H9 (cell line): ENCODE measurements around the gene LAMC2. TPM values are rescaled to one million over a fixed set of nuclear protein-coding genes. Genes with fewer than 3 reads are reported as not detected.

Source experiments
- DNase-seq: peaks from one replicate; pipeline ENCODE4 v3.0.0-alpha.2; 2017
- H2AFZ ChIP-seq: one replicate; pipeline ENCODE4 v1.6.1; 2013; ENCODE audit warnings: mild to moderate bottlenecking, low read length, control low read depth, moderate library complexity
- H2AK5ac ChIP-seq: 2 replicates; pipeline ENCODE4 v1.6.1; 2013; ENCODE audit warnings: low read length, control low read depth, mixed read lengths; ENCODE audit not compliant: insufficient read length
- H2BK120ac ChIP-seq: one replicate; pipeline ENCODE4 v1.6.1; 2013; ENCODE audit warnings: low read depth, mild to moderate bottlenecking, low read length, control low read depth, inconsistent platforms; ENCODE audit not compliant: poor library complexity, severe bottlenecking
- H2BK12ac ChIP-seq: 2 replicates; pipeline ENCODE4 v1.6.1; 2013; ENCODE audit warnings: low read length, control low read depth, mixed read lengths, low read depth; ENCODE audit not compliant: insufficient read length
- H2BK15ac ChIP-seq: 2 replicates; pipeline ENCODE4 v1.6.1; 2013; ENCODE audit warnings: low read depth, low read length, control low read depth
- H2BK20ac ChIP-seq: one replicate; pipeline ENCODE4 v1.6.1; 2013; ENCODE audit warnings: low read depth, mild to moderate bottlenecking, low read length, control low read depth, inconsistent platforms; ENCODE audit not compliant: poor library complexity, severe bottlenecking
- H2BK5ac ChIP-seq: 2 replicates; pipeline ENCODE4 v1.6.1; 2013; ENCODE audit warnings: low read length, control low read depth, mixed read lengths; ENCODE audit not compliant: insufficient read length
- H3K14ac ChIP-seq: 2 replicates; pipeline ENCODE4 v1.6.1; 2013; ENCODE audit warnings: low read length, control low read depth; ENCODE audit not compliant: insufficient read depth
- H3K18ac ChIP-seq: 2 replicates; pipeline ENCODE4 v1.6.1; 2013; ENCODE audit warnings: low read depth, mild to moderate bottlenecking, mixed read lengths, low read length, control low read depth; ENCODE audit not compliant: insufficient read length
- H3K23ac ChIP-seq: 2 replicates; pipeline ENCODE4 v1.6.1; 2013; ENCODE audit warnings: low read length, control low read depth, mixed read lengths, low read depth; ENCODE audit not compliant: insufficient read length
- H3K23me2 ChIP-seq: 2 replicates; pipeline ENCODE4 v1.6.1; 2013; ENCODE audit warnings: low read depth, mild to moderate bottlenecking, mixed read lengths, low read length, control low read depth; ENCODE audit not compliant: insufficient read length, poor library complexity, severe bottlenecking
- H3K27ac ChIP-seq: 2 replicates; pipeline ENCODE4 v1.5.1; 2013; ENCODE audit warnings: low read length, control low read depth, mixed read lengths, low read depth; ENCODE audit not compliant: insufficient read length
- H3K27me3 ChIP-seq: 2 replicates; pipeline ENCODE4 v1.6.1; 2013; ENCODE audit warnings: low read length, control low read depth, inconsistent platforms; ENCODE audit not compliant: insufficient read depth
- H3K4ac ChIP-seq: 2 replicates; pipeline ENCODE4 v1.6.1; 2013; ENCODE audit warnings: low read depth, mild to moderate bottlenecking, control low read depth, inconsistent platforms, low read length, moderate library complexity
- H3K4me1 ChIP-seq: 2 replicates; pipeline ENCODE4 v1.6.1; 2013; ENCODE audit warnings: low read length, control low read depth, inconsistent platforms; ENCODE audit not compliant: insufficient read depth
- H3K4me2 ChIP-seq: 2 replicates; pipeline ENCODE4 v1.6.1; 2013; ENCODE audit warnings: low read length, control low read depth, mixed read lengths; ENCODE audit not compliant: insufficient read length, insufficient read depth
- H3K56ac ChIP-seq: 2 replicates; pipeline ENCODE4 v1.6.1; 2013; ENCODE audit warnings: low read depth, mild to moderate bottlenecking, mixed read lengths, low read length, control low read depth; ENCODE audit not compliant: insufficient read length
- H3K79me1 ChIP-seq: 2 replicates; pipeline ENCODE4 v1.6.1; 2013; ENCODE audit warnings: low read depth, mild to moderate bottlenecking, moderate library complexity, low read length, control low read depth, inconsistent platforms; ENCODE audit not compliant: insufficient read depth, poor library complexity, severe bottlenecking
- H3K79me2 ChIP-seq: 2 replicates; pipeline ENCODE4 v1.6.1; 2013; ENCODE audit warnings: low read length, control low read depth, inconsistent platforms; ENCODE audit not compliant: insufficient read depth
- H3K9ac ChIP-seq: 2 replicates; pipeline ENCODE4 v1.6.1; 2013; ENCODE audit warnings: low read length, control low read depth, mixed read lengths; ENCODE audit not compliant: insufficient read length; ENCODE audit errors: extremely low read depth
- H3K9me3 ChIP-seq: one replicate; pipeline ENCODE4 v1.6.1; 2013; ENCODE audit warnings: low read depth, low read length, inconsistent platforms; ENCODE audit not compliant: control insufficient read depth
- H3T11ph ChIP-seq: one replicate; pipeline ENCODE4 v1.6.1; 2013; ENCODE audit warnings: mild to moderate bottlenecking, low read length, control low read depth, inconsistent platforms
- H4K20me1 ChIP-seq: one replicate; pipeline ENCODE4 v1.6.1; 2013; ENCODE audit not compliant: control insufficient read depth, insufficient read length, insufficient read depth
- H4K5ac ChIP-seq: 2 replicates; pipeline ENCODE4 v1.6.1; 2013; ENCODE audit warnings: low read depth, mild to moderate bottlenecking, mixed read lengths, low read length, control low read depth; ENCODE audit not compliant: insufficient read length
- H4K8ac ChIP-seq: replicated peaks from 2 replicates; pipeline ENCODE4 v1.6.1; 2013; ENCODE audit warnings: low read length, control low read depth, mixed read lengths, low read depth; ENCODE audit not compliant: insufficient read length
- H4K91ac ChIP-seq: 2 replicates; pipeline ENCODE4 v1.6.1; 2013; ENCODE audit warnings: low read depth, mild to moderate bottlenecking, moderate library complexity, mixed read lengths, low read length, control low read depth; ENCODE audit not compliant: insufficient read length
- H3K27ac Mint-ChIP-seq, 3 experiments: 2 replicates in 2 of 3; 3 replicates in 1 of 3; pipeline ENCODE4 v1.8.0; 2020 to 2021; ENCODE audit warnings: mixed read lengths in 3 of 3, mild to moderate bottlenecking in 1 of 3, moderate library complexity in 1 of 3
- H3K27me3 Mint-ChIP-seq: 2 replicates; pipeline ENCODE4 v1.8.0; 2021; ENCODE audit warnings: low read depth, mild to moderate bottlenecking, moderate library complexity, mixed read lengths
- H3K36me3 Mint-ChIP-seq, 3 experiments: 2 replicates in 2 of 3; 3 replicates in 1 of 3; pipeline ENCODE4 v1.8.0; 2020 to 2021; ENCODE audit warnings: low read depth in 3 of 3, mixed read lengths in 3 of 3; ENCODE audit not compliant: insufficient read depth in 1 of 3
- H3K4me1 Mint-ChIP-seq, 2 experiments: 2 replicates each; pipeline ENCODE4 v1.8.0; 2020; ENCODE audit warnings: mixed read lengths in 2 of 2
- H3K4me3 Mint-ChIP-seq, 2 experiments: 2 replicates in 1 of 2; 3 replicates in 1 of 2; pipeline ENCODE4 v1.8.0; 2020 to 2021; ENCODE audit warnings: mild to moderate bottlenecking in 2 of 2, mixed read lengths in 2 of 2, moderate library complexity in 1 of 2
- H3K9me3 Mint-ChIP-seq, 2 experiments: 2 replicates in 1 of 2; 3 replicates in 1 of 2; pipeline ENCODE4 v1.8.0; 2020; ENCODE audit warnings: mild to moderate bottlenecking in 2 of 2, mixed read lengths in 2 of 2, moderate library complexity in 1 of 2
- CTCF ChIP-seq: fragments of 200-600 bp; sonication (generic); conservative IDR thresholded peaks from 3 replicates; pipeline ENCODE4 v1.8.0; 2021; ENCODE audit warnings: antibody characterized with exemption, mild to moderate bottlenecking
- WGBS: extraction: QIAGEN DNeasy Blood & Tissue Kit; methylation state at CpG from one replicate; pipeline ENCODE4 v1.1.7; 2013; ENCODE audit warnings: missing lambda C conversion rate, low lambda C conversion rate, mixed read lengths; ENCODE audit not compliant: insufficient read length; ENCODE audit errors: extremely low coverage; 5-methylcytosine and 5-hydroxymethylcytosine counted together
- total RNA-seq: library from RNA; stranded (reverse); gene quantifications from 2 replicates; pipeline ENCODE4 v1.2.1, GENCODE V29; 2021

LAMC2 gene
- total RNA-seq, 1 experiment from 2014 or later, result 7.4 TPM

- H3K9me3 Mint-ChIP-seq, result no peaks in the 10 kb centered on the region
- no peaks in the 10 kb centered on the region for H3K4me1 ChIP-seq
- H3K4me3 Mint-ChIP-seq, result no peak overlapping the region
- no peak overlapping the region for H3K56ac ChIP-seq
- no peak overlapping the region for H2BK20ac ChIP-seq
- no peak overlapping the region for H3K4ac ChIP-seq
- no peak overlapping the region for H3K23ac ChIP-seq
- no peaks in the 10 kb centered on the region for H3K23me2 ChIP-seq
- H3K14ac ChIP-seq, result no peak overlapping the region
- no peak overlapping the region for H3K9ac ChIP-seq
- H2BK120ac ChIP-seq, result no peak overlapping the region
- H3K9me3 ChIP-seq, result no peaks in the 10 kb centered on the region
- no peak overlapping the region for H3K27ac ChIP-seq
- no peak overlapping the region for H2AK5ac ChIP-seq
- peaks cover 0 to 4% (median 0%) of the 10 kb centered on the region in 3 experiments; a peak in 2 of 7 replicates for H3K36me3 Mint-ChIP-seq
- no peaks in the 10 kb centered on the region; the same call in 1 of the 2 replicates for H3K27me3 Mint-ChIP-seq
- no peak overlapping the region for H2BK5ac ChIP-seq
- no peak overlapping the region for H2AFZ ChIP-seq
- 0 out of 4 replicates have a peak, but pooled peaks cover 0 to 2% of the 10 kb centered on the region in 2 experiments for H3K4me1 Mint-ChIP-seq
- no peak for DNase-seq
- H2BK15ac ChIP-seq, result no peak overlapping the region
- H3K27ac Mint-ChIP-seq, result peak overlapping the region in 1 of 3 experiments; percentile 40; a peak in 2 of 7 replicates
- H3K4me2 ChIP-seq, result no peak overlapping the region
- no peak overlapping the region for H2BK12ac ChIP-seq
- H4K8ac ChIP-seq, result no peak overlapping the region
- H4K91ac ChIP-seq, result no peak overlapping the region
- H3K18ac ChIP-seq, result no peak overlapping the region
- no peak for TF ChIP-seq CTCF
- no peaks in the 10 kb centered on the region for H3K79me1 ChIP-seq
- no peaks in the 10 kb centered on the region for H3K79me2 ChIP-seq
- no peak overlapping the region for H3T11ph ChIP-seq
- H4K5ac ChIP-seq, result no peak overlapping the region
- H4K20me1 ChIP-seq, result no peaks in the 10 kb centered on the region
- no peaks in the 10 kb centered on the region for H3K27me3 ChIP-seq
- WGBS, result no CpG with 5 or more reads among the region's 5 CpGs
Observed at GRCh38 chr1:183148599-183148998, 37.5 kb upstream of the LAMC2 start.
